Suprapubic skin (tissue), 4 donors: ENCODE measurements around the gene NAV3.

Experiments used
- CTCF ChIP-seq, 2 donors: fragments of 200-600 bp in 1 of 2; fragments of 450-650 bp in 1 of 2; sonication (generic) in 1 of 2; IDR thresholded peaks; one replicate each; pipeline ENCODE4 v1.5.1; 2016 to 2019; ENCODE audit warnings: antibody characterized with exemption in 2 of 2, mild to moderate bottlenecking in 1 of 2, moderate library complexity in 1 of 2
- EP300 ChIP-seq: sonication (generic); formaldehyde crosslinking; IDR thresholded peaks from one replicate; pipeline ENCODE4 v1.6.1; 2017; ENCODE audit warnings: antibody characterized with exemption
- POLR2A ChIP-seq, 2 donors: fragments of 450-650 bp; IDR thresholded peaks; one replicate each; pipeline ENCODE4 v1.6.1; 2017; ENCODE audit warnings: antibody characterized with exemption in 2 of 2, mild to moderate bottlenecking in 2 of 2, moderate library complexity in 2 of 2
- POLR2AphosphoS5 ChIP-seq, 3 donors: sonication (generic); formaldehyde crosslinking; IDR thresholded peaks; one replicate each; pipeline ENCODE4 v1.6.1; 2017; ENCODE audit warnings: antibody characterized with exemption in 3 of 3

GRCh38 chr12:77796775-77797174, 33.9 kb upstream of the NAV3 start:
- TF ChIP-seq CTCF (IDR thresholded peaks at IDR 0.05) (no peak), POLR2A (IDR thresholded peaks at IDR 0.05) (no peak), POLR2AphosphoS5 (IDR thresholded peaks at IDR 0.05) (no peak), EP300 (no peak)
